ENCODE results near the gene RPUSD1. TPM values are rescaled to one million over a fixed set of nuclear protein-coding genes. Genes with fewer than 3 reads are reported as not detected.

Gene RPUSD1
- total RNA-seq, 3 donors from 2014 or later (not counting 1 experiment from before 2014, with no cell fraction given), result 20.8 to 31.7 (median 29.6) TPM

GRCh38 chr16:747978-748746 lies 40.0 kb downstream of the RPUSD1 start:
- H3K9me3 Mint-ChIP-seq, result no peaks in the 10 kb centered on the region
- H3K36me3 Mint-ChIP-seq, result no peaks in the 10 kb centered on the region
- no peaks in the 10 kb centered on the region for H3K4me1 Mint-ChIP-seq
- no peak overlapping the region for H3K27ac Mint-ChIP-seq
- Histone ChIP-seq H3K36me3 (ENCODE audit: control insufficient read depth, insufficient read depth, low read length) (no peaks in the 10 kb centered on the region), H3K27me3 (ENCODE audit: control insufficient read depth, insufficient read depth, low read length) (no peaks in the 10 kb centered on the region), H3K27ac (ENCODE audit: low read length) (no peak overlapping the region), H3K4me1 (ENCODE audit: control insufficient read depth, insufficient read depth, low read length) (no peaks in the 10 kb centered on the region), H3K4me3 (ENCODE audit: low read length) (no peak overlapping the region), H3K9me3 (ENCODE audit: control insufficient read depth, insufficient read depth, low read length) (no peaks in the 10 kb centered on the region)
- intact Hi-C loops (cut with micrococcal nuclease), result no loop called here
- ATAC-seq (no peak), DNase-seq (no peak)
- H3K27me3 Mint-ChIP-seq (ENCODE audit: low read depth in 2 of 2), result no peaks in the 10 kb centered on the region
- no peak for TF ChIP-seq CTCF (IDR thresholded peaks at IDR 0.05)
- WGBS (ENCODE audit: insufficient coverage), result 83% methylated on average over 39 of the region's 39 CpGs
- H3K4me3 Mint-ChIP-seq, result no peak overlapping the region

- Histone ChIP-seq H3K4me3 (ENCODE audit: low read length) (no peak overlapping the region), H3K36me3 (ENCODE audit: control insufficient read depth, insufficient read depth, low read length) (no peaks in the 10 kb centered on the region), H3K27me3 (ENCODE audit: control insufficient read depth, insufficient read depth, low read length) (no peaks in the 10 kb centered on the region), H3K4me1 (ENCODE audit: control insufficient read depth, insufficient read depth, low read length) (no peaks in the 10 kb centered on the region), H3K27ac (ENCODE audit: low read length) (no peak overlapping the region), H3K9me3 (ENCODE audit: control insufficient read depth, insufficient read depth, low read length) (no peaks in the 10 kb centered on the region)
- no peak for TF ChIP-seq CTCF (IDR thresholded peaks at IDR 0.05)
- H3K4me3 Mint-ChIP-seq, result no peak overlapping the region
- no peak overlapping the region for H3K27ac Mint-ChIP-seq
- H3K4me1 Mint-ChIP-seq, result no peaks in the 10 kb centered on the region
- no peaks in the 10 kb centered on the region for H3K9me3 Mint-ChIP-seq
- H3K27me3 Mint-ChIP-seq (ENCODE audit: low read depth in 2 of 2), result no peaks in the 10 kb centered on the region
- ATAC-seq (no peak), DNase-seq (no peak)
- intact Hi-C loops (cut with micrococcal nuclease), result no loop called here
- WGBS (ENCODE audit: insufficient coverage), result 94% methylated on average over 13 of the region's 13 CpGs
- H3K36me3 Mint-ChIP-seq, result no peaks in the 10 kb centered on the region
These were observed 41.5 kb downstream of the RPUSD1 start for GRCh38 chr16:746637-747036.

GRCh38 chr16:745739-746138 lies 42.4 kb downstream of the RPUSD1 start:
- Histone ChIP-seq H3K27ac (ENCODE audit: low read length) (no peak overlapping the region), H3K9me3 (ENCODE audit: control insufficient read depth, insufficient read depth, low read length) (no peaks in the 10 kb centered on the region), H3K4me3 (ENCODE audit: low read length) (no peak overlapping the region), H3K4me1 (ENCODE audit: control insufficient read depth, insufficient read depth, low read length) (peaks cover 4% of the 10 kb centered on the region), H3K36me3 (ENCODE audit: control insufficient read depth, insufficient read depth, low read length) (no peaks in the 10 kb centered on the region), H3K27me3 (ENCODE audit: control insufficient read depth, insufficient read depth, low read length) (no peaks in the 10 kb centered on the region)
- 16% methylated on average over 12 of the region's 14 CpGs for WGBS (ENCODE audit: insufficient coverage)
- ATAC-seq, result no peak
- H3K36me3 Mint-ChIP-seq, result no peaks in the 10 kb centered on the region
- TF ChIP-seq CTCF (IDR thresholded peaks at IDR 0.05), result no peak
- H3K27ac Mint-ChIP-seq, result no peak overlapping the region
- no peaks in the 10 kb centered on the region for H3K9me3 Mint-ChIP-seq
- intact Hi-C loops (cut with micrococcal nuclease), result no loop called here
- H3K4me3 Mint-ChIP-seq, result no peak overlapping the region
- H3K27me3 Mint-ChIP-seq (ENCODE audit: low read depth in 2 of 2), result no peaks in the 10 kb centered on the region
- H3K4me1 Mint-ChIP-seq, result no peaks in the 10 kb centered on the region
- DNase-seq, result no peak
